ENCODE data around the gene TRIM6. TPM values are rescaled to one million over a fixed set of nuclear protein-coding genes. Genes with fewer than 3 reads are reported as not detected.

The TRIM6 gene
- total RNA-seq, 1 experiment from 2014 or later = 0.75 TPM

DNA sequence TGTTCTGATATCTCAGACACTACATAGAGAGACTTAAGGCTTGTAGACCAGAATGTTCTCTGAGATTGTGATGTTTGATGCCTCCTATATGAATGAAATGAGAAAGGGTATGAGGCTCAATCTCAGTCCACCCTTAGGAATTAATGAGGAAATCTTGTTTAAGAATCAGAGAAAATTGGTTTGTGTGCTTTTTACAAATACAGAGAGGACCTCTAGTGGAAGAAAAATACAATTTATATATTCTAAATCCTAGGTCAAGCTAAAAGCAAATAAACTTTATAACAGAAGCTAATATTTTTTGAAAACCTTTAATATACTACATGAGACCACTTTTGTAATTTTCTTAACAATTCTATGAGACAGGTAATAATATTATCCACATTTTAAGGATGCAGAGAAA lies 43.1 kb upstream of the TRIM6 start:
- no peak for DNase-seq (ENCODE audit: unreplicated experiment)
- H3K4me1 Mint-ChIP-seq (ENCODE audit: insufficient read depth, unreplicated experiment) = peaks cover 13% of the 10 kb centered on the region
- H3K27me3 Mint-ChIP-seq (ENCODE audit: insufficient read depth, unreplicated experiment) = peaks cover 41% of the 10 kb centered on the region
- intact Hi-C loops (cut with micrococcal nuclease) = loop anchor here (1.0 to 10.0 kb wide), 3 partner anchors 77 to 429 kb away; no protein-coding TSS in a partner anchor
- ChIA-PET CTCF (interaction anchor here (0.7 to 1.6 kb wide), 5 partner anchors 51 to 1033 kb away, joined by 3 to 7 read pairs (median 3); no protein-coding TSS in a partner anchor), POLR2A (no interaction called here)
- H3K4me3 Mint-ChIP-seq (ENCODE audit: unreplicated experiment) = no peak overlapping the region
- no peaks in the 10 kb centered on the region for H3K36me3 Mint-ChIP-seq (ENCODE audit: insufficient read depth, unreplicated experiment)
- BruUV-seq (replicated peaks) = no TSS peak
- TF ChIP-seq CTCF (IDR thresholded peaks at IDR 0.05; ENCODE audit: unreplicated experiment) = peak; percentile 30
- no peaks in the 10 kb centered on the region for H3K9me3 Mint-ChIP-seq (ENCODE audit: unreplicated experiment)
- no peak overlapping the region for H3K27ac Mint-ChIP-seq (ENCODE audit: low read depth, unreplicated experiment)

DNA sequence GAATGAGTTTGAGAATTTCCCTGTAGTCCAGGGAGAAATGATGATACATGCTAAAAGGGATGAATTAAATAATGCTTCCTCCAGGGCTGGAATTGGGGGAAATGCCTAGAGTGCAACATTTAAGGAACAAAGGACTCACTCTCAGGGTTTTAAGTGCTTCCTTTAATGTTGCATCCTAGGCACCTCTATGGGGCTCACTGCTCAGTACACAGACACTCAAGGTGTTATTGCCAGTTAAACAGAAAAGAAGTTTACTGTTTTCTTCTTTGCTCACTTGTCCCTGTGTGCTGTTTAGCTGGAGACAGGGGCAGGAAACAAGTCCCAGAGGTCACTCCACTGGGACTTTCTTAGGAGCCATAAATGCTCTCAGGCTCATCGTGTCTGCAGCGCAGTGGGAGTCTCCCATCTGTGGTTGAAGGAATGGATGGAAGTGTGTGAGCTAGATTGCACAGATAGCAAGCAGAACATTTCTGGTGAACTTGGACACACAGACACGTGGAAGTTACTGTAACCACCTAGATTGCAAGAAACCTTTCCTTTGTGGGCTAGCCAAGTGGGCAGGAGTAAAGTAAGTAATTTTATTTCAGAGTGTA lies 39.7 kb upstream of the TRIM6 start:
- H3K4me3 Mint-ChIP-seq (ENCODE audit: unreplicated experiment) = no peak overlapping the region
- H3K4me1 Mint-ChIP-seq (ENCODE audit: insufficient read depth, unreplicated experiment) = no peaks in the 10 kb centered on the region
- ChIA-PET POLR2A (interaction anchor here (0.6 kb wide), 1 partner anchor 346 kb away, joined by 3 read pairs; no protein-coding TSS in a partner anchor), CTCF (interaction anchor here (1.6 kb wide), 1 partner anchor 80 kb away, joined by 8 read pairs; no protein-coding TSS in a partner anchor)
- intact Hi-C loops (cut with micrococcal nuclease) = loop anchor here (10.0 kb wide), 1 partner anchor 432 kb away; no protein-coding TSS in a partner anchor
- TF ChIP-seq CTCF (IDR thresholded peaks at IDR 0.05; ENCODE audit: unreplicated experiment) = no peak
- DNase-seq (ENCODE audit: unreplicated experiment) = no peak
- no peaks in the 10 kb centered on the region for H3K36me3 Mint-ChIP-seq (ENCODE audit: insufficient read depth, unreplicated experiment)
- H3K27me3 Mint-ChIP-seq (ENCODE audit: insufficient read depth, unreplicated experiment) = peaks cover 41% of the 10 kb centered on the region
- no peak overlapping the region for H3K27ac Mint-ChIP-seq (ENCODE audit: low read depth, unreplicated experiment)
- BruUV-seq (replicated peaks) = no TSS peak
- no peaks in the 10 kb centered on the region for H3K9me3 Mint-ChIP-seq (ENCODE audit: unreplicated experiment)

DNA sequence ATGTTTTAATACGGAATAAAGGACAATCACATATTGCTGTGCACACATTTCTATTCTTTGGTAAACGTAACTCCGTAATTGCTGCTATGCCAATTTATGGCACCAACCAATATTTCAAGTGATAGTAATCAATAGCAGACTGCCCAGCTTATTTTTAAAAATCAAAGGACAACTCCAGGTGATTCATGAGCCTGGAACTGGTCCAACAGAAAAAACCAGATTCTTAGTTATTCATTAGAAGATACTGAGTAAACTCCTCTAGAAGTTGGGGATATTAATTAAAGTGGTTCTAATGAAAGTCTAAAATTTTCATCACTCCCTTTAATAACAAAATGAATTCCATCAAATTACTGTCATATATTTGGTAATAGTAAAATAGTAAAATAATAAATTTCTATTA lies 38.7 kb upstream of the TRIM6 start:
- intact Hi-C loops (cut with micrococcal nuclease) = loop anchor here (10.0 kb wide), 1 partner anchor 433 kb away; no protein-coding TSS in a partner anchor

More for the DNA sequence above, 38.7 kb upstream of the TRIM6 start:
- Mint-ChIP-seq H3K4me3 (ENCODE audit: unreplicated experiment) (no peak overlapping the region), H3K36me3 (ENCODE audit: insufficient read depth, unreplicated experiment) (no peaks in the 10 kb centered on the region), H3K4me1 (ENCODE audit: insufficient read depth, unreplicated experiment) (no peaks in the 10 kb centered on the region), H3K9me3 (ENCODE audit: unreplicated experiment) (no peaks in the 10 kb centered on the region), H3K27ac (ENCODE audit: low read depth, unreplicated experiment) (no peak overlapping the region), H3K27me3 (ENCODE audit: insufficient read depth, unreplicated experiment) (peaks cover 41% of the 10 kb centered on the region)
- no peak for DNase-seq (ENCODE audit: unreplicated experiment)
- ChIA-PET POLR2A (no interaction called here), CTCF (interaction anchor here (1.6 kb wide), 1 partner anchor 81 kb away, joined by 8 read pairs; no protein-coding TSS in a partner anchor)
- no TSS peak for BruUV-seq (replicated peaks)
- no peak for TF ChIP-seq CTCF (IDR thresholded peaks at IDR 0.05; ENCODE audit: unreplicated experiment)

Data from MCF 10A (cell line).